ENCODE results near the gene COL18A1.

Gene COL18A1

DNA sequence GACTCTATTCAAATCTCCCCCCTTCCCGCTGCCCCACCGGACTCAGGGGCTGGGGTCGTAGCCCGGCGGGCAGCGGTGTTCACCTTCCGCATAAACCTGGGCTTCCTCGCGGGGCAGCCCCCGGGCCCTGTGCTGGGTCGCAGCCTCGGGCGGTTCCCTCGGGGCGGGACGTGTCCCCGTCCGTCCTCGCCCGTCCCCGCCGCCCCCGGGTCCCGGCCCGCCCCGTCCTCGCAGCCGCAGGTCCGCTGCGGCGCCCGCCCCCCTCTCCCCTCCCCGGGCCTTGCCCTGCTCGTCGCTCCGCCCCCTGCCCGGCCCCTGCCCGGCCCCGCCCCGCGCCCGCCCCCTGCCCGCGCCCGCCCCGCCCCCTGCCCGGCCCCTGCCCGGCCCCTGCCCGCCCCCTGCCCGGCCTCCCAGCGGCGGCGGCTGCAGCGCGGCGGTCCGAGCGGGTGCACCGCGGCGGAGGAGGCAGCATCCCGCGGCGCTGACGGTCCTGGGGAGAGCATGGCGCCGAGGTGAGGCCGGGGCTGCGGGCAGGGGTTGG lies at the start of gene COL18A1:
TSS of gene COL18A1 (plus strand) at position 436 of the 541 bp plus-strand sequence. CDS start at position 502, 66 bp downstream.
- CTCF ChIA-PET: no interaction called here
- POLR2A ChIA-PET: no interaction called here
- DNase-seq (ENCODE audit: extremely low spot score): peak; percentile 93
- TF ChIP-seq ARNT (IDR thresholded peaks at IDR 0.05): no peak
- no peak for TF ChIP-seq TARDBP (IDR thresholded peaks at IDR 0.05)
- no peak for TF ChIP-seq FOXK2 (IDR thresholded peaks at IDR 0.05)
- TF ChIP-seq LEF1 (IDR thresholded peaks at IDR 0.05; ENCODE audit: borderline replicate concordance): no peak
- no peak for TF ChIP-seq ZNF384 (IDR thresholded peaks at IDR 0.05)
- no peak for TF ChIP-seq NFRKB (IDR thresholded peaks at IDR 0.05)
- TF ChIP-seq ELF4 (IDR thresholded peaks at IDR 0.05): no peak
- no peak for TF ChIP-seq SUZ12 (IDR thresholded peaks at IDR 0.05)
- TF ChIP-seq, protein P1, sequence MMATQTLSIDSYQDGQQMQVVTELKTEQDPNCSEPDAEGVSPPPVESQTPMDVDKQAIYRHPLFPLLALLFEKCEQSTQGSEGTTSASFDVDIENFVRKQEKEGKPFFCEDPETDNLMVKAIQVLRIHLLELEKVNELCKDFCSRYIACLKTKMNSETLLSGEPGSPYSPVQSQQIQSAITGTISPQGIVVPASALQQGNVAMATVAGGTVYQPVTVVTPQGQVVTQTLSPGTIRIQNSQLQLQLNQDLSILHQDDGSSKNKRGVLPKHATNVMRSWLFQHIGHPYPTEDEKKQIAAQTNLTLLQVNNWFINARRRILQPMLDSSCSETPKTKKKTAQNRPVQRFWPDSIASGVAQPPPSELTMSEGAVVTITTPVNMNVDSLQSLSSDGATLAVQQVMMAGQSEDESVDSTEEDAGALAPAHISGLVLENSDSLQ (IDR thresholded peaks at IDR 0.05): no peak
- no peak for TF ChIP-seq FOXA1 (IDR thresholded peaks at IDR 0.05)
- no peak for TF ChIP-seq FOXM1 (IDR thresholded peaks at IDR 0.05; ENCODE audit: borderline replicate concordance)
- TF ChIP-seq L3MBTL2 (conservative IDR thresholded peaks at IDR 0.05): no peak
- TF ChIP-seq SP1 (IDR thresholded peaks at IDR 0.05): no peak
- no peak for TF ChIP-seq BHLHE40 (IDR thresholded peaks at IDR 0.05; ENCODE audit: borderline replicate concordance)
- no peak for TF ChIP-seq CTBP1 (IDR thresholded peaks at IDR 0.05; ENCODE audit: borderline replicate concordance)

DNA sequence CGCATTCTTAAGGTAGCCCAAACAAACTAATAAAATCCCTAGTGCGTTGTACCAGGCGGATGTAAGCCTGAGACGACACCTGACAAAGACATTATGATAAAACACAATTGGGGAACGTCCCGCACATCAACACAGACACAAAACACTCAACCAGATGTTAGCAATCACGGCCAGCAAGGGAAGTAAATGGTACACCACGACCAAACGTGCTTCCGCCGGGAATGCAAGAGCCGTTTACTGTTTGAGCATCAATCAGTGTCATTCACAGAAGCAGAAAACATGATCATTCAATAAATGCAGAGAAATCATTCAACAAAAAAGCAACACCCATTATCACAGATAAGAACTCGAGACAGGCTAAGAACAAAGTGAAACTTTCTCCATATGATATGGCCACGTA lies 49.4 kb upstream of the COL18A1 start:
- CTCF ChIA-PET: no interaction called here
- POLR2A ChIA-PET: no interaction called here

DNA sequence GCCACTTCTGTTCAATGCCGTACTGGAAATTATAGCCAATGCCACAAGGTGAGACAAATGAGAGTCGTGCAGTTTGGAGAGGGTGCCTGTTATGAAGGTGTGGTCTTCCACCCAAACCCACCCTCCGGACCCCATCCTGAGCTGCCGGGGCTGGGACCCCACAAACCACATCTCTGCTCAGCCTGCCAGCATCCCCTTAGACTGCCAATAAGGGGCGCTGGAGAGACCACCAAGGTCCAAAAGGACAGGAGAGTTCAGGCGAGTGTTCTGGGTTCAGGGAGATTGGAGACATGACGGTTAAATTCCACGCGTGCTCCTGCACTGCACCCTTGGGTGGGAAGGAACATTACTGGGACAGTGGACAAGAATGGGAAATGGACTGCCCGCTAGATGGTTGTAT lies 48.7 kb upstream of the COL18A1 start:
- POLR2A ChIA-PET: no interaction called here
- CTCF ChIA-PET: no interaction called here

More for the DNA sequence above, 49.4 kb upstream of the COL18A1 start:
- TF ChIP-seq SUZ12 (IDR thresholded peaks at IDR 0.05): no peak
- TF ChIP-seq FOXA1 (IDR thresholded peaks at IDR 0.05): no peak
- TF ChIP-seq HDGF (IDR thresholded peaks at IDR 0.05; ENCODE audit: borderline replicate concordance): no peak
- no peak for TF ChIP-seq TARDBP (IDR thresholded peaks at IDR 0.05)
- TF ChIP-seq, protein P1 (IDR thresholded peaks at IDR 0.05): peak; percentile 66
- no peak for TF ChIP-seq ELF4 (IDR thresholded peaks at IDR 0.05)
- no peak for TF ChIP-seq NFRKB (IDR thresholded peaks at IDR 0.05)
- TF ChIP-seq CTBP1 (IDR thresholded peaks at IDR 0.05; ENCODE audit: borderline replicate concordance): no peak
- DNase-seq (ENCODE audit: extremely low spot score): no peak

DNA sequence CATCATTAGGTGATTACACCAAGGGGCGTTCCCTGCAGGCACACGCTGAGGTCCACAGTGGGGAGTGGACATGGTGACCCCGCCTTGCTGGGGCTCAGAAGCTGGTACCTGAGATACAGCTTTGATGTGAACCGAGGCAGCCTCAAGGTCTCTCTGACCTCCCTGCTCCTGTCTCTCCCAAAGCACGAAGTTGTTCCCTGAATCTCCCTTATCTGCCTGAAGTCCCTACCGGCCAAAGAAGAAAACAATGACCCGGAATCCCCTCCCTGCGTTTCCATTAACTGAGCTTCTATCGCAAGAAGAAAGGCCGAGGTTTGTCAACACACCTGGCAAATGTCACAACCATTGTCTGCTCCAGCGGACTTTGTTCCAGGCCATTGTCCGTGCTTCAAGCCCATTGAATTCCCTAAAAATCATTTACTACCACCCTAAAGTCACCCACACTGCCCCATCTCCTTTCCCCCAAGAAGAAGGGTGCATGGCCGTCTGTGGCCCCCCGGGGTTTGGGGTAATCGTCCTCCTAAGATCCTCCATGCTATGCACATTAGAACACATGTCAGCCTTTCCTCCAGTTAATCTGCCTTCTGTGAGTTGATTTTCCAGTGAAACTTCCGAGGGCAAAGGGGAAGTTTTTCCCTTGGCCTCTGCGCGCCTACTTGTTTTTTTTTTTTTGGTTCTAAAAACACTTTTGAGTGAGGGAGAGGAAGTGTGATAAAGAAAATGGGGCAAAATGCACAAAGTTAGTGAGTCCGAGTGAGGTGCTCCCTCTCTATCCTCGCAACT lies 48.1 kb upstream of the COL18A1 start:
- no peak for DNase-seq (ENCODE audit: extremely low spot score)
- TF ChIP-seq FOXM1 (IDR thresholded peaks at IDR 0.05; ENCODE audit: borderline replicate concordance): no peak
- CTCF ChIA-PET: interaction anchor here (0.6 kb wide), 1 partner anchor 11 kb away, joined by 3 read pairs; no protein-coding TSS in a partner anchor
- POLR2A ChIA-PET: no interaction called here

More for the DNA sequence above, 48.7 kb upstream of the COL18A1 start:
- TF ChIP-seq FOXM1 (IDR thresholded peaks at IDR 0.05; ENCODE audit: borderline replicate concordance) (no peak), TARDBP (IDR thresholded peaks at IDR 0.05) (no peak)
- no peak for DNase-seq (ENCODE audit: extremely low spot score)

DNA sequence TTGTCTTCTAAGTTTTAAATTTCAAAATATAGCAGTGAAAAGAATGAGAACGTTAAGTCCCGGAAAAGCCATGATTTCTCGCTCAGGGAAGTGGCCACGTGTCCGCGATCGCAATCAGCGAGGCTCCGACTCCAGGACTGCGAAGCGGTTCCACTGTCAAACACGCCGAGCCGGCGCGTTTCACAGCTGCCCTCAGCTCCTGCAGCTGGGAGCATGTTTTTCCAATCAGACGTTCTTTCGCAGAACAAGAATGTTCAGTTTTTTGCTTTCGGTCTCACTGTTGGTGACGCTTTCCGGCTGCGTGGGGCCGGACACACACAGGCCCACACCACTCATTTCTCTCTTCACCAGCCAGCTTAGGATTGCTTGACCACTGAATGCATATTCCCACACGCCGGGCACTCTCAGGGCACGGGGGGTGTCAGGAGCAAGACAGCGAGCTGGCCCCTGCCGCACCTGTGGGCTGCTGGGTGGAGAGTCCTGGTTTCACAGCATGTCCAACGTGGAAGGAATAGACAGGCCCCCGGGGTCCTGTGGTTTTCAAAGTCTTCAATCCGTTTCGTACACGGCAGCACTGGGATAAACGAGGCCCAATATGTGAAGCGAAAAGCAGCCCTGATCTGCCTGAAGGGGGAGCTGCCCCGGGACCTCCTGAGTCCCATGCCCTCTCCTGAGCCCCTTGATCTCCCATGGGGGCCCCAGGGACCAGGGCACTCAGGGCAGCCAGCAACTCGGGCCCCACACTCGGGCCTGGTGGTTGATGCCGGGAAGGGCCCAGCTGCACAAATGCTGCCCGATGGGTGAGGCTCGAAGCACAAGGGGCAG lies 47.3 kb upstream of the COL18A1 start:
- ChIA-PET CTCF (interaction anchor here (0.6 to 0.7 kb wide), 2 partner anchors 11 to 65 kb away, joined by 3 read pairs; no protein-coding TSS in a partner anchor), POLR2A (no interaction called here)
- TF ChIP-seq ELF4 (IDR thresholded peaks at IDR 0.05) (no peak), HDGF (IDR thresholded peaks at IDR 0.05; ENCODE audit: borderline replicate concordance) (no peak)
- TF ChIP-seq, protein P1 (IDR thresholded peaks at IDR 0.05): no peak
- no peak for DNase-seq (ENCODE audit: extremely low spot score)

DNA sequence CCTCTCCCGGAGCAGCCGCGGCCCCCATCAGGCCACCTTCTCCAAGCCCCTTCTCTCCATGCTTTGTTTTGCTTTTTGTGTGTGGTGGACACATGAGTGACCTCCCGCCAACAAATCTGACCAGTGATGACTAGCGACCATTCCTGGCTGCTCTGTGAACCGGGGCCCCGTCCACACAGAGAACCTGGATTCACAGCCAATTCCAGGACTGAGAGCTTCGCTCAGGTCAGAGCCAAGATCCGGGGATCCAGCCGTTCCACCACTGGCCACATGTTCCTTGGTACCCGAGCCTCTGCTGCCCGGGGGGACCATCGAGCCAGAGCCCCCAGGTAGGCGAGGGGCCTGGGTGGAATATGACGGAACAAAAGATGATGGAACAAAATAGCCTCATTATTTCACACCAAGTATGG lies 46.7 kb upstream of the COL18A1 start:
- POLR2A ChIA-PET: no interaction called here
- TF ChIP-seq SP1 (IDR thresholded peaks at IDR 0.05): no peak
- no peak for TF ChIP-seq ARNT (IDR thresholded peaks at IDR 0.05)
- CTCF ChIA-PET: interaction anchor here (0.7 kb wide), 1 partner anchor 66 kb away, joined by 3 read pairs; no protein-coding TSS in a partner anchor
- DNase-seq (ENCODE audit: extremely low spot score): no peak

All from HEK293T (cell line).